Hepatocyte (in vitro differentiated cells): ENCODE results near the gene SAT2. TPM values are rescaled to one million over a fixed set of nuclear protein-coding genes. Genes with fewer than 3 reads are reported as not detected.
A peak's percentile ranks its signal among the peaks of the same experiment; 100 is the strongest.

ENCODE experiments used
- DNase-seq: peaks from one replicate; pipeline ENCODE4 v3.0.0-alpha.2; 2016; ENCODE audit warnings: low spot score
- H2AFZ ChIP-seq: fragments of 200-600 bp; sonication (generic); 2 replicates; pipeline ENCODE4 v1.6.0; 2016; ENCODE audit warnings: antibody characterized with exemption, mild to moderate bottlenecking
- H3K27ac ChIP-seq: fragments of 200-600 bp; sonication (generic); 2 replicates; pipeline ENCODE4 v1.5.1; 2016; ENCODE audit warnings: mild to moderate bottlenecking
- H3K27me3 ChIP-seq: fragments of 200-600 bp; sonication (generic); 2 replicates; pipeline ENCODE4 v1.6.1; 2016
- H3K36me3 ChIP-seq: fragments of 200-600 bp; sonication (generic); replicated peaks from 2 replicates; pipeline ENCODE4 v1.5.1; 2016; ENCODE audit warnings: low read depth; ENCODE audit not compliant: insufficient read depth
- H3K4me1 ChIP-seq: fragments of 200-600 bp; sonication (generic); 2 replicates; pipeline ENCODE4 v1.5.1; 2016; ENCODE audit warnings: mild to moderate bottlenecking, moderate library complexity; ENCODE audit not compliant: insufficient read depth
- H3K4me2 ChIP-seq: fragments of 200-600 bp; sonication (generic); 2 replicates; pipeline ENCODE4 v1.6.0; 2016
- H3K4me3 ChIP-seq: fragments of 200-600 bp; sonication (generic); 2 replicates; pipeline ENCODE4 v1.5.1; 2016; ENCODE audit warnings: mild to moderate bottlenecking
- H3K79me2 ChIP-seq: fragments of 200-600 bp; sonication (generic); 2 replicates; pipeline ENCODE4 v1.6.0; 2017; ENCODE audit warnings: mild to moderate bottlenecking
- H3K9me2 ChIP-seq: fragments of 200-600 bp; sonication (generic); replicated peaks from 2 replicates; pipeline ENCODE4 v1.6.0; 2017; ENCODE audit warnings: mild to moderate bottlenecking; ENCODE audit not compliant: insufficient read depth
- H3K9me3 ChIP-seq: fragments of 200-600 bp; sonication (generic); 2 replicates; pipeline ENCODE4 v1.5.1; 2016; ENCODE audit warnings: low read depth, mild to moderate bottlenecking
- H4K20me1 ChIP-seq: fragments of 200-600 bp; sonication (generic); 2 replicates; pipeline ENCODE4 v1.6.0; 2016; ENCODE audit warnings: mild to moderate bottlenecking; ENCODE audit not compliant: insufficient read depth, poor library complexity, severe bottlenecking
- EZH2 ChIP-seq: fragments of 200-600 bp; sonication (generic); IDR thresholded peaks from 2 replicates; pipeline ENCODE4 v1.6.1; 2016; ENCODE audit warnings: antibody characterized with exemption, mild to moderate bottlenecking, borderline replicate concordance
- EZH2phosphoT487 ChIP-seq: fragments of 200-600 bp; sonication (generic); IDR thresholded peaks from one replicate; pipeline ENCODE4 v1.6.1; 2018; ENCODE audit warnings: antibody characterized with exemption, mild to moderate bottlenecking, low read depth, moderate library complexity; ENCODE audit not compliant: unreplicated experiment, severe bottlenecking
- WGBS: methylation state at CpG from one replicate; pipeline ENCODE4 v1.1.6; 2016; ENCODE audit warnings: low lambda C conversion rate; ENCODE audit errors: missing lambda C conversion rate; 5-methylcytosine and 5-hydroxymethylcytosine counted together
- polyA plus RNA-seq: library from polyadenylated mRNA; unstranded; fragments of >200 nt; fragmentation: Nextera tagmentation; extraction: Ambion mirVana; gene quantifications from 2 replicates; pipeline ENCODE4 v1.2.1, GENCODE V29; 2016
- total RNA-seq: library from RNA; depleted of rRNA; stranded (reverse); fragments of >200 nt; gene quantifications from 2 replicates; pipeline ENCODE4 v1.2.3, GENCODE V29; 2014
- TF ChIP-seq, protein P1 (sequence below): fragments of 200-600 bp; sonication (generic); IDR thresholded peaks from 2 replicates; pipeline ENCODE4 v1.5.1; 2016; ENCODE audit warnings: antibody characterized with exemption, mild to moderate bottlenecking; ENCODE audit not compliant: poor library complexity

SAT2 gene
- total and polyA plus RNA-seq, 2 experiments from 2014 or later: 130 to 138 TPM

- 92% methylated on average over 12 of the region's 12 CpGs for WGBS
- Histone ChIP-seq H3K4me1 (no peaks in the 10 kb centered on the region), H3K9me3 (no peaks in the 10 kb centered on the region), H4K20me1 (no peaks in the 10 kb centered on the region), H2AFZ (no peak overlapping the region), H3K4me2 (no peak overlapping the region), H3K79me2 (peaks cover 10% of the 10 kb centered on the region), H3K4me3 (no peak overlapping the region), H3K27me3 (no peaks in the 10 kb centered on the region), H3K36me3 (peaks cover 5% of the 10 kb centered on the region), H3K9me2 (no peaks in the 10 kb centered on the region), H3K27ac (no peak overlapping the region)
- DNase-seq: no peak
- TF ChIP-seq, protein P1, sequence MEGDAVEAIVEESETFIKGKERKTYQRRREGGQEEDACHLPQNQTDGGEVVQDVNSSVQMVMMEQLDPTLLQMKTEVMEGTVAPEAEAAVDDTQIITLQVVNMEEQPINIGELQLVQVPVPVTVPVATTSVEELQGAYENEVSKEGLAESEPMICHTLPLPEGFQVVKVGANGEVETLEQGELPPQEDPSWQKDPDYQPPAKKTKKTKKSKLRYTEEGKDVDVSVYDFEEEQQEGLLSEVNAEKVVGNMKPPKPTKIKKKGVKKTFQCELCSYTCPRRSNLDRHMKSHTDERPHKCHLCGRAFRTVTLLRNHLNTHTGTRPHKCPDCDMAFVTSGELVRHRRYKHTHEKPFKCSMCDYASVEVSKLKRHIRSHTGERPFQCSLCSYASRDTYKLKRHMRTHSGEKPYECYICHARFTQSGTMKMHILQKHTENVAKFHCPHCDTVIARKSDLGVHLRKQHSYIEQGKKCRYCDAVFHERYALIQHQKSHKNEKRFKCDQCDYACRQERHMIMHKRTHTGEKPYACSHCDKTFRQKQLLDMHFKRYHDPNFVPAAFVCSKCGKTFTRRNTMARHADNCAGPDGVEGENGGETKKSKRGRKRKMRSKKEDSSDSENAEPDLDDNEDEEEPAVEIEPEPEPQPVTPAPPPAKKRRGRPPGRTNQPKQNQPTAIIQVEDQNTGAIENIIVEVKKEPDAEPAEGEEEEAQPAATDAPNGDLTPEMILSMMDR: no peak
- no peak for TF ChIP-seq EZH2
- no peak for TF ChIP-seq EZH2phosphoT487
Measured at GRCh38 chr17:7593296-7593695, 34.3 kb downstream of the SAT2 start.

GRCh38 chr17:7592422-7593021 lies 35.1 kb downstream of the SAT2 start:
- no peak for DNase-seq
- Histone ChIP-seq H4K20me1 (no peaks in the 10 kb centered on the region), H3K27ac (no peak overlapping the region), H3K79me2 (peaks cover 10% of the 10 kb centered on the region), H3K36me3 (peaks cover 5% of the 10 kb centered on the region), H2AFZ (no peak overlapping the region), H3K4me3 (no peak overlapping the region), H3K9me2 (no peaks in the 10 kb centered on the region), H3K4me2 (no peak overlapping the region), H3K9me3 (no peaks in the 10 kb centered on the region), H3K27me3 (no peaks in the 10 kb centered on the region), H3K4me1 (no peaks in the 10 kb centered on the region)
- TF ChIP-seq EZH2phosphoT487: no peak
- TF ChIP-seq, protein P1: no peak
- no peak for TF ChIP-seq EZH2
- WGBS: 95% methylated on average over 23 of the region's 23 CpGs

- WGBS: 95% methylated on average over 5 of the region's 5 CpGs
Measured at GRCh38 chr17:7591596-7591995, 36.0 kb downstream of the SAT2 start.

GRCh38 chr17:7590743-7591142 lies 36.9 kb downstream of the SAT2 start:
- H3K4me2 ChIP-seq: no peak overlapping the region
- H3K27ac ChIP-seq: peak overlapping the region; percentile 65
- H3K79me2 ChIP-seq: peaks cover 11% of the 10 kb centered on the region
- no peaks in the 10 kb centered on the region for H4K20me1 ChIP-seq
- no peak overlapping the region for H2AFZ ChIP-seq
- H3K27me3 ChIP-seq: no peaks in the 10 kb centered on the region
- peaks cover 5% of the 10 kb centered on the region for H3K36me3 ChIP-seq
- no peaks in the 10 kb centered on the region for H3K9me3 ChIP-seq
- no peak overlapping the region for H3K4me3 ChIP-seq
- no peak for TF ChIP-seq EZH2phosphoT487
- TF ChIP-seq, protein P1: no peak
- no peak for TF ChIP-seq EZH2
- H3K9me2 ChIP-seq: no peaks in the 10 kb centered on the region
- no peaks in the 10 kb centered on the region for H3K4me1 ChIP-seq
- 66% methylated on average over 4 of the region's 4 CpGs for WGBS
- DNase-seq: peak; percentile 38

More at GRCh38 chr17:7591596-7591995, 36.0 kb downstream of the SAT2 start:
- Histone ChIP-seq H4K20me1 (no peaks in the 10 kb centered on the region), H3K36me3 (peaks cover 5% of the 10 kb centered on the region), H3K27ac (no peak overlapping the region), H3K4me2 (no peak overlapping the region), H3K4me3 (no peak overlapping the region), H3K9me2 (no peaks in the 10 kb centered on the region), H3K4me1 (no peaks in the 10 kb centered on the region), H3K79me2 (peaks cover 10% of the 10 kb centered on the region), H2AFZ (no peak overlapping the region), H3K27me3 (no peaks in the 10 kb centered on the region), H3K9me3 (no peaks in the 10 kb centered on the region)
- TF ChIP-seq EZH2 (no peak), EZH2phosphoT487 (no peak)
- no peak for DNase-seq
